Chondrocyte (in vitro differentiated cells): ENCODE results near the gene MYCBP2. TPM values are rescaled to one million over a fixed set of nuclear protein-coding genes. Genes with fewer than 3 reads are reported as not detected.
A peak's percentile ranks its signal among the peaks of the same experiment; 100 is the strongest.

Experiments
- DNase-seq: peaks from one replicate; pipeline ENCODE4 v3.0.0; 2021; ENCODE audit warnings: mixed read lengths, low spot score
- H3K27ac Mint-ChIP-seq: one replicate; pipeline ENCODE4 v1.8.0; 2021; ENCODE audit warnings: mild to moderate bottlenecking, moderate library complexity, mixed read lengths; ENCODE audit not compliant: unreplicated experiment
- H3K27me3 Mint-ChIP-seq: 2 replicates; pipeline ENCODE4 v1.8.0; 2021; ENCODE audit warnings: low read depth, mixed read lengths
- H3K36me3 Mint-ChIP-seq: 2 replicates; pipeline ENCODE4 v1.8.0; 2021; ENCODE audit warnings: low read depth, mixed read lengths
- H3K4me1 Mint-ChIP-seq: 2 replicates; pipeline ENCODE4 v1.8.0; 2021; ENCODE audit warnings: low read depth, mild to moderate bottlenecking, mixed read lengths
- H3K4me3 Mint-ChIP-seq: one replicate; pipeline ENCODE4 v1.8.0; 2021; ENCODE audit warnings: mild to moderate bottlenecking, moderate library complexity, mixed read lengths; ENCODE audit not compliant: unreplicated experiment
- H3K9me3 Mint-ChIP-seq: 2 replicates; pipeline ENCODE4 v1.8.0; 2021; ENCODE audit warnings: low read depth, mixed read lengths
- CTCF ChIP-seq: fragments of 200-600 bp; sonication (generic); IDR thresholded peaks from 2 replicates; pipeline ENCODE4 v1.5.0; 2021; ENCODE audit warnings: antibody characterized with exemption, mild to moderate bottlenecking, moderate library complexity
- total RNA-seq: library from RNA; stranded (reverse); gene quantifications from 3 replicates; pipeline ENCODE4 v1.2.1, GENCODE V29; 2021

MYCBP2 gene
- total RNA-seq, 1 donor from 2014 or later, result 59.5 TPM

- Mint-ChIP-seq H3K36me3 (no peaks in the 10 kb centered on the region), H3K4me1 (peaks cover 24% of the 10 kb centered on the region), H3K4me3 (no peak overlapping the region), H3K9me3 (no peaks in the 10 kb centered on the region), H3K27ac (no peak overlapping the region), H3K27me3 (peaks cover 6% of the 10 kb centered on the region)
- DNase-seq, result no peak
- no peak for TF ChIP-seq CTCF
Measured at GRCh38 chr13:77331421-77331820, 4.5 kb upstream of the MYCBP2 start.

GRCh38 chr13:77329911-77330584 lies 3.2 kb upstream of the MYCBP2 start:
- H3K27me3 Mint-ChIP-seq, result peaks cover 3% of the 10 kb centered on the region
- no peaks in the 10 kb centered on the region for H3K36me3 Mint-ChIP-seq
- peaks cover 34% of the 10 kb centered on the region for H3K4me1 Mint-ChIP-seq
- no peak for TF ChIP-seq CTCF
- peak overlapping the region; percentile 96 for H3K4me3 Mint-ChIP-seq
- H3K27ac Mint-ChIP-seq, result peak overlapping the region; percentile 85
- no peaks in the 10 kb centered on the region for H3K9me3 Mint-ChIP-seq
- no peak for DNase-seq

- DNase-seq, result peak; percentile 94
- peak overlapping the region; percentile 96 for H3K4me3 Mint-ChIP-seq
- H3K9me3 Mint-ChIP-seq, result no peaks in the 10 kb centered on the region
- peaks cover 41% of the 10 kb centered on the region for H3K4me1 Mint-ChIP-seq
- no peaks in the 10 kb centered on the region for H3K36me3 Mint-ChIP-seq
- peaks cover 2% of the 10 kb centered on the region for H3K27me3 Mint-ChIP-seq
- peak; percentile 13 for TF ChIP-seq CTCF
- peak overlapping the region; percentile 85 for H3K27ac Mint-ChIP-seq
Measured at GRCh38 chr13:77329133-77329910, 2.4 kb upstream of the MYCBP2 start.

- peaks cover 47% of the 10 kb centered on the region for H3K4me1 Mint-ChIP-seq
- peak overlapping the region; percentile 96 for H3K4me3 Mint-ChIP-seq
- no peaks in the 10 kb centered on the region for H3K36me3 Mint-ChIP-seq
- DNase-seq, result no peak
- H3K27me3 Mint-ChIP-seq, result no peaks in the 10 kb centered on the region
- TF ChIP-seq CTCF, result no peak
- H3K9me3 Mint-ChIP-seq, result no peaks in the 10 kb centered on the region
- peak overlapping the region; percentile 85 for H3K27ac Mint-ChIP-seq
Measured at GRCh38 chr13:77328819-77329132, 1.9 kb upstream of the MYCBP2 start.

- no peaks in the 10 kb centered on the region for H3K27me3 Mint-ChIP-seq
Measured at GRCh38 chr13:77325371-77325980, 1.4 kb downstream of the MYCBP2 start.

More at GRCh38 chr13:77325371-77325980, 1.4 kb downstream of the MYCBP2 start:
- peak overlapping the region; percentile 90 for H3K27ac Mint-ChIP-seq
- H3K36me3 Mint-ChIP-seq, result no peaks in the 10 kb centered on the region
- peaks cover 64% of the 10 kb centered on the region for H3K4me1 Mint-ChIP-seq
- no peak for TF ChIP-seq CTCF
- H3K4me3 Mint-ChIP-seq, result peak overlapping the region; percentile 89
- no peak for DNase-seq
- no peaks in the 10 kb centered on the region for H3K9me3 Mint-ChIP-seq
